ENCODE results near the gene TTLL8.

Gene TTLL8

GRCh38 chr22:49975543-49976389 is 82.3 kb downstream of the TTLL8 start:
- H3K4me3 ChIP-seq (ENCODE audit: low read length): no peak overlapping the region
- DNase-seq (ENCODE audit: low read depth, low spot score): no peak

GRCh38 chr22:49973018-49973961 is 84.8 kb downstream of the TTLL8 start:
- H3K4me3 ChIP-seq (ENCODE audit: low read length): no peak overlapping the region
- no peak for DNase-seq (ENCODE audit: low read depth, low spot score)

GRCh38 chr22:49972163-49973017 is 85.7 kb downstream of the TTLL8 start:
- DNase-seq (ENCODE audit: low read depth, low spot score): no peak
- H3K4me3 ChIP-seq (ENCODE audit: low read length): no peak overlapping the region

- peak overlapping the region; percentile 45 for H3K4me3 ChIP-seq (ENCODE audit: low read length)
- DNase-seq (ENCODE audit: low read depth, low spot score): no peak
Measured at GRCh38 chr22:49971232-49972162, 86.6 kb downstream of the TTLL8 start.

GRCh38 chr22:49970528-49971231 is 87.4 kb downstream of the TTLL8 start:
- peak overlapping the region; percentile 45 for H3K4me3 ChIP-seq (ENCODE audit: low read length)
- peak; percentile 90 for DNase-seq (ENCODE audit: low read depth, low spot score)

- no peak overlapping the region for H3K4me3 ChIP-seq (ENCODE audit: low read length)
- DNase-seq (ENCODE audit: low read depth, low spot score): no peak
Measured at GRCh38 chr22:49969751-49970527, 88.2 kb downstream of the TTLL8 start.

- no peak overlapping the region for H3K4me3 ChIP-seq (ENCODE audit: low read length)
- DNase-seq (ENCODE audit: low read depth, low spot score): no peak
Measured at GRCh38 chr22:49968831-49969661, 89.1 kb downstream of the TTLL8 start.
